C4-2B (cell line): ENCODE results near the gene TCF4.

Source experiments
- ZFX ChIP-seq: fragments of 450-650 bp; IDR thresholded peaks from 2 replicates; pipeline ENCODE4 v1.6.1; 2017
- TF ChIP-seq, protein P1 (sequence below): fragments of 450-650 bp; conservative IDR thresholded peaks from 2 replicates; pipeline ENCODE4 v1.5.1; 2017; ENCODE audit warnings: mild to moderate bottlenecking

DNA sequence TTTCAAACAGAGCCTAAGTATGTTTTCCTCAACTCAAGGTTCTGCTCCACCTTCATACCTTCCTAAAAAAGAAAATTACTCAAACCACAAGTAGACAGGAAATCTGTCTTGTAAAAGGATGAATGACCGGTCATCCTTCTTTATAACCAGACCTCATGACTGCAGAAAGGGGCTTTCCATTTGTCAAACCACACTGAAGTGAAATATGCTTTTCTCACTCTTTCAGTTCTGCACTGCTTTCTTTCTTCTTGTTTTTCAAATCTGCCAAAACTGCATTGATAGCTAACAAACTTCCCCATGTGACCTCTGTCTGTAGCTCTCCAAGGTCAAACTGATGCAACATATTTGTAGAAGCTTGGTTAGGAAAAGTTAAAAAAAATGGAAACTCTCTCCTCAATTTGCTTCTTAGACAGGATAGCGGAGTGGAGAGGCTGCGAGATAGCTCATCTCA is 319.8 kb downstream of the TCF4 start:
- TF ChIP-seq, protein P1, sequence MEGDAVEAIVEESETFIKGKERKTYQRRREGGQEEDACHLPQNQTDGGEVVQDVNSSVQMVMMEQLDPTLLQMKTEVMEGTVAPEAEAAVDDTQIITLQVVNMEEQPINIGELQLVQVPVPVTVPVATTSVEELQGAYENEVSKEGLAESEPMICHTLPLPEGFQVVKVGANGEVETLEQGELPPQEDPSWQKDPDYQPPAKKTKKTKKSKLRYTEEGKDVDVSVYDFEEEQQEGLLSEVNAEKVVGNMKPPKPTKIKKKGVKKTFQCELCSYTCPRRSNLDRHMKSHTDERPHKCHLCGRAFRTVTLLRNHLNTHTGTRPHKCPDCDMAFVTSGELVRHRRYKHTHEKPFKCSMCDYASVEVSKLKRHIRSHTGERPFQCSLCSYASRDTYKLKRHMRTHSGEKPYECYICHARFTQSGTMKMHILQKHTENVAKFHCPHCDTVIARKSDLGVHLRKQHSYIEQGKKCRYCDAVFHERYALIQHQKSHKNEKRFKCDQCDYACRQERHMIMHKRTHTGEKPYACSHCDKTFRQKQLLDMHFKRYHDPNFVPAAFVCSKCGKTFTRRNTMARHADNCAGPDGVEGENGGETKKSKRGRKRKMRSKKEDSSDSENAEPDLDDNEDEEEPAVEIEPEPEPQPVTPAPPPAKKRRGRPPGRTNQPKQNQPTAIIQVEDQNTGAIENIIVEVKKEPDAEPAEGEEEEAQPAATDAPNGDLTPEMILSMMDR, result no peak
- TF ChIP-seq ZFX, result no peak
